HG02970 (cell line): ENCODE data around the gene TUT7.

Source experiments
- ATAC-seq: cut with Tn5 transposase; IDR thresholded peaks from one replicate; pipeline ENCODE4 v1.9.1; 2021; ENCODE audit warnings: mild to moderate bottlenecking, moderate library complexity, moderate number of reproducible peaks; ENCODE audit not compliant: unreplicated experiment, low FRiP score

Gene TUT7

GRCh38 chr9:86259557-86259956, 94.7 kb downstream of the TUT7 start, which contains the start of gene C9orf153:
Gene C9orf153, minus strand, starts transcription at chr9:86259657. Its CDS starts 30,054 bp downstream, at chr9:86229603.
- no peak for ATAC-seq

DNA sequence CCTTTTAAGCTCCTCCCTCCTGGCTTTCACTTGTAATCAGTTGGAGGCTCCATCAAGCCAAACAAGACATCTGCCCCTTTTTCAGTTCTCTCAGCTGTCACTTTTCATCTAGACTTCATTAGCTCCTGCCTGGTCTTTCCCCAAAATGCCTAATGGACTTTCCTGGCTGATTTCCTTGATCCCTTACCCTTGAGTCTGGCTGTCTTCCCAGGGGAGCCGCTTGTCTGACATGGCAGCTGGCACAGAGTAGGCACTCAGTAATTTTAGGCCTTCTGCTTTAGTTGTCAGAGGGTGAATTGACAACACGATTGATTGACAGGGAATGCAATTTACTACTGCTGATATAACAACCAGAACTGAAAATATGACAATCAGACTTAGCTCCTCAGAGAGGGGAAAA, 96.8 kb downstream of the TUT7 start:
- ATAC-seq: no peak

GRCh38 chr9:86256653-86257052, 97.6 kb downstream of the TUT7 start:
- ATAC-seq: no peak

DNA sequence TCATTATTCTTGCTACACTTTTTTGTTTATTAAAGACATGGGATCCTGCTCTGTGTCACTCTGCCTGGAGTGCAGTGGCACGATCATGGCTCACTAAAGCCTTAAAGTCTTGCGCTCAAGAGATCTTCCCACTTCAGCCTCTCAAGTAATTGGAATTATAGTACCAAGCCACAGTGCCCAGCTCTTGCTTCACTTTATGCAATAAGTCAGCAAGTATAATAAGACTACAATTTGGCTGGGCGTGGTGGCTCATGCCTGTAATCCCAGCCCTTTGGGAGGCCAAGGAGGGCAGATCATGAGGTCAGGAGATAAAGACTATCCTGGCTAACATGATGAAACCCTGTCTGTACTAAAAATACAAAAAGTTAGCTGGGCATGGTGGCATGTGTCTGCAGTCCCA, 100.6 kb downstream of the TUT7 start:
- no peak for ATAC-seq

DNA sequence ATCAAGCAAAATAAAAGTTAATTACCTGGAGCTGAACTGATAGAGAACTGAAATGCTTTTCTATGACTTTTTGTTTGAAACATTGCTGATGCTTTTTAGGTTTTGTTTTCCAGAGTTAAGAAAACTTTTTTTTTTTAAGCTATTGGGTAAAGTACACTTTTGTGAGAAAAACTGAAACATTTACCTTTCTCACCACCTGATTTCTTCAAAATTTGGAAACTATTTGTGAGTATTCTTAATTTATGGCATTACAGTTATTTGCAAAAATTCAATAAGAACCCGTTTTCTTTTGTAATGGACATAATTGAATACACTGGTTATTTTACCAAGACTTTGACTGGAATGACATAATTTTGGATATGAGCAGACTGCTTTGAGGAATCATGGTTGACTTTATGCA, 101.3 kb downstream of the TUT7 start:
- no peak for ATAC-seq

- ATAC-seq: no peak
Measured at GRCh38 chr9:86250123-86250522, 104.1 kb downstream of the TUT7 start.

GRCh38 chr9:86248746-86249145, 105.5 kb downstream of the TUT7 start:
- ATAC-seq: no peak

- peak; percentile 87 for ATAC-seq
Measured at GRCh38 chr9:86246752-86247161, 107.5 kb downstream of the TUT7 start.

- no peak for ATAC-seq
Measured at GRCh38 chr9:86242071-86242470, 112.1 kb downstream of the TUT7 start.

- no peak for ATAC-seq
Measured at GRCh38 chr9:86241216-86241615, 113.0 kb downstream of the TUT7 start.

GRCh38 chr9:86238861-86239770, 115.1 kb downstream of the TUT7 start:
- no peak for ATAC-seq
